ENCODE results near the gene BUB3. TPM values are rescaled to one million over a fixed set of nuclear protein-coding genes. Genes with fewer than 3 reads are reported as not detected.

The BUB3 gene
- total RNA-seq, 4 donors from 2014 or later = 43.0 to 84.0 (median 49.2) TPM

DNA sequence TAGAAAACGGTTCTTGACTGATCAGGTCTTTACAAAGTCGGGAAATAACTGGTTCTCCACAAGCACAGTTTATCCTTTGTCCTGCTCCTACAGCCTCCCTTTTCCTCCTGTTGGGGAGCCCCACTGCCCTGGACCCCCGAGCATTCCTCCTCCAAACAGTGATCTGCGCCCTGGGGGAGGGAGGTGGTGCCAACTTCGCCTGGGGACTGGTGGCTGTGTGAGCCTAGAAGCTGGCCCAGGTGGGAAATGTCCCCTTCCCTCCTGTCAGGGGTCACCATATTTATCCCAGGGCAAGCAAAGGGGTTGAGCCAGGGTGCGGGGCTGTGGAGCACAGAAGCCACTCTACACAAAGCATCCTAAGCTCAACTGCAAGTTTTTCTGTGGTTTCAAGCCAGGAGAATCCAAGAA, 13.2 kb upstream of the BUB3 start:
- in situ Hi-C loops (cut with MboI; ENCODE audit: low sequenced_read_pairs in 4 of 4) (no loop called here), intact Hi-C loops (cut with DNase I; ENCODE audit: low total_unique reads) (no loop called here)
- Histone ChIP-seq H3K27me3 (peaks cover 98 to 100% (median 99%) of the 10 kb centered on the region in 3 donors), H3K4me3 (no peak overlapping the region), H3K4me1 (peaks cover 13 to 23% of the 10 kb centered on the region in 2 donors), H3K36me3 (no peaks in the 10 kb centered on the region), H3K27ac (no peak overlapping the region), H3K9me3 (no peaks in the 10 kb centered on the region)
- no peak for DNase-seq
- TF ChIP-seq, protein P1, sequence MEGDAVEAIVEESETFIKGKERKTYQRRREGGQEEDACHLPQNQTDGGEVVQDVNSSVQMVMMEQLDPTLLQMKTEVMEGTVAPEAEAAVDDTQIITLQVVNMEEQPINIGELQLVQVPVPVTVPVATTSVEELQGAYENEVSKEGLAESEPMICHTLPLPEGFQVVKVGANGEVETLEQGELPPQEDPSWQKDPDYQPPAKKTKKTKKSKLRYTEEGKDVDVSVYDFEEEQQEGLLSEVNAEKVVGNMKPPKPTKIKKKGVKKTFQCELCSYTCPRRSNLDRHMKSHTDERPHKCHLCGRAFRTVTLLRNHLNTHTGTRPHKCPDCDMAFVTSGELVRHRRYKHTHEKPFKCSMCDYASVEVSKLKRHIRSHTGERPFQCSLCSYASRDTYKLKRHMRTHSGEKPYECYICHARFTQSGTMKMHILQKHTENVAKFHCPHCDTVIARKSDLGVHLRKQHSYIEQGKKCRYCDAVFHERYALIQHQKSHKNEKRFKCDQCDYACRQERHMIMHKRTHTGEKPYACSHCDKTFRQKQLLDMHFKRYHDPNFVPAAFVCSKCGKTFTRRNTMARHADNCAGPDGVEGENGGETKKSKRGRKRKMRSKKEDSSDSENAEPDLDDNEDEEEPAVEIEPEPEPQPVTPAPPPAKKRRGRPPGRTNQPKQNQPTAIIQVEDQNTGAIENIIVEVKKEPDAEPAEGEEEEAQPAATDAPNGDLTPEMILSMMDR (IDR thresholded peaks at IDR 0.05 in 4 of 5, conservative IDR thresholded peaks at IDR 0.05 in 1 of 5) = no peak
- no peak for TF ChIP-seq POLR2A (IDR thresholded peaks at IDR 0.05)
- ATAC-seq = no peak

DNA sequence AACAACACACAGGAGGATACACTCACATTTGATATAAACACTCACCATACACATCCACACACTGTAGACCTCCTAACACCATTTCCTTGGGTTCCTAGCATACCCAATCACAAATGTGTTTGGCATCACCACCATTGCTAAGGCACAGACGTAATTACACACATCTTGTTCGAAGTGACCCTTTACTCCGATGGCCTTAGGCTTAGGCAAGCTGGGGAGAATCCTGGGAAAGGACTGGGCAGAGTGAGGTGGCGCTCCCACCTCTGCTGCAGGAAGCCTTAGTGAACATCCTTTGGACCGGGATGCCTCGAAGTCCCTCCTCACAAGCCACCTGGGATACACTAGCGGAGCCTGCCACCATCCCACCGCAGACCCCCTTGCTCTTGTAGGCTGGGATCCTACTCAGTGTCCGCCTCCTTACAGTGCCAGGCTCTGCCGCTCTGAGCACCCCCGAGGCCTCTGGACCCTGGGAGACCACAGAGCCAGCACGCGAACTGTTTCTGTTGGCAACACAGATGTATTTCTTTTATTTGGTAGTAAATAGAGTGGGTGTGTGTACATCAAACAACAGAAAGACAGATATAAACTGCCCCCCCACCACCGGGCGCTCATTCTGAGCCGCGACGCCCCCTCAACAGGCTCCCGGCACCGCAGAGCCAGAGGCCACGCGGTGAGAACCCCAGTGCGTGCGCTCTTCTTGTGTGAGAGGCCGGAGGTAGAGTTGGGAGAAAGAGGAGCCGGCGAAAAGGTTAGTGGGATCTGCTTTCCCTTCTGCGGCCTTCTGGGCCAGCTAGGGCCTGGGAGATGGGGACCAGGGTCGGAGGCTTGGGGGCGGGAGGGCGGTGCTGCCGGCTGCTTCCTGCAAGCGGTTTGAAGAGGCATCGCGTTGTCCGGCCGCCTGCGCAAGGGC, 12.2 kb upstream of the BUB3 start:
- H3K27ac ChIP-seq = no peak overlapping the region
- in situ Hi-C loops (cut with MboI; ENCODE audit: low sequenced_read_pairs in 4 of 4) (no loop called here), intact Hi-C loops (cut with DNase I; ENCODE audit: low total_unique reads) (no loop called here)
- no peaks in the 10 kb centered on the region for H3K9me3 ChIP-seq
- H3K4me3 ChIP-seq = peak overlapping the region in 1 of 4 donors; percentile 10
- H3K27me3 ChIP-seq = peaks cover 98 to 100% (median 100%) of the 10 kb centered on the region in 3 donors
- peaks cover 11 to 20% of the 10 kb centered on the region in 2 donors for H3K4me1 ChIP-seq
- TF ChIP-seq POLR2A (IDR thresholded peaks at IDR 0.05) = no peak
- TF ChIP-seq, protein P1 (IDR thresholded peaks at IDR 0.05 in 4 of 5, conservative IDR thresholded peaks at IDR 0.05 in 1 of 5) = no peak
- ATAC-seq (no peak), DNase-seq (no peak)
- H3K36me3 ChIP-seq = no peaks in the 10 kb centered on the region

DNA sequence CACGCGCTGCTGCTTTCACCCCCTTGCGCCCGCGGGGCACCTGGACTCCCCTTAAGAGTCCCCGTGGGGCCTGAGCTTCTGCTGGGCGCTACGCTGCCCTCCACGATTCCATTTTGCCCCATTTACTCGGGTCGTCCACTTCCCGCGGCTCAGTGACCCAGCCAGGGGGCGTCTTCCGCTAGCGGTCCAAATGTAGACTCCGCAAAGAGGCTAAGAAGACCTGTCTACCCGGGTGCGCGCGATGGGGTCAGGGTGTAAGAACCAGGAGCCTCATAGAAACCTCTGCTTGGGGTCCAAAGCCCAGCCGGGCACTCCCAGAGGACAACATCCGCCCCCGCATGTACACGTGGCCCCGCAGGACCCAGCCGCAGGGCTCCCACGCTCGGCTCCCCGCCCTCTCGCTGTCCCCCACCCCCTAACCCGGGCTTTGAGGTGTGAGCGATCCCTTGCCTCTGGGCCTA, 11.5 kb upstream of the BUB3 start:
- no peak for TF ChIP-seq POLR2A (IDR thresholded peaks at IDR 0.05)
- TF ChIP-seq, protein P1 (IDR thresholded peaks at IDR 0.05 in 4 of 5, conservative IDR thresholded peaks at IDR 0.05 in 1 of 5) = no peak
- ATAC-seq = no peak
- H3K4me3 ChIP-seq = peak overlapping the region in 1 of 4 donors; percentile 10
- DNase-seq = no peak
- H3K9me3 ChIP-seq = no peaks in the 10 kb centered on the region
- no peaks in the 10 kb centered on the region for H3K36me3 ChIP-seq
- H3K27me3 ChIP-seq = peaks cover 98 to 100% (median 100%) of the 10 kb centered on the region in 3 donors
- intact Hi-C loops (cut with DNase I; ENCODE audit: low total_unique reads) = no loop called here
- H3K27ac ChIP-seq = no peak overlapping the region
- H3K4me1 ChIP-seq = peaks cover 7 to 16% of the 10 kb centered on the region in 2 donors
- in situ Hi-C loops (cut with MboI; ENCODE audit: low sequenced_read_pairs in 4 of 4) = no loop called here

DNA sequence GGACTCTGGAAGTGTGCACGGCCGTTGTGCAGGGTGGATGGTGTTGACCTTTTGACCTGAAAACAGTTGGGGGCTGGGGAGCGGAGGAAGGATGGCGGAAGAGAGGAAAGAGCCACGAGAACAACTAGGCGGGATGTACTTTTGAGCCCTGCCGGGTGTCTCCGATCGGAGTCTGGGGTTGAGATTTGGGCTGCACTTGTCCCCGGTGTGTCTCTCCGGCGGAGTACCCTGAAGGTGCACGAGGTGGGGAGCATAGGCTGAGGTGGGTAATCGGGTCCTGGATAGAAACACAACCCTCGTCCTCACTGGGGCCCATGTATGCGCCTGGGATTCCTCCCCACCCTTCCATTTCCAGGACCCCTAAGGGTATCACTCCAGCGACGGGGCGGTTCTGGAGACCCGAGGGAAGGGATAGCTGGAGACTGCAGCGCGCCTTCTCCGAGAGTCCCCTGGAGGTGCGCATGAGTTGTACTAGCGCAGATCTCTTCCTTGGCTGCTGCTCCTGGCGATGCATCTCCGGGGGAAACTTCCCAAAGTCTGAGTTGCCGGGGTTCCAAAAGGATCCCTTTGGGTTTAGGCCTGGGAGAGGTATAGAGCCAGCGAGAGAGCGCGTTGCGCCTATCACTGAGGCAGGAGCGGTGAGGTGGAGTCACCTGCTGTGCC, 10.9 kb upstream of the BUB3 start:
- in situ Hi-C loops (cut with MboI; ENCODE audit: low sequenced_read_pairs in 4 of 4) (no loop called here), intact Hi-C loops (cut with DNase I; ENCODE audit: low total_unique reads) (no loop called here)
- TF ChIP-seq, protein P1 (IDR thresholded peaks at IDR 0.05 in 4 of 5, conservative IDR thresholded peaks at IDR 0.05 in 1 of 5) = no peak
- TF ChIP-seq POLR2A (IDR thresholded peaks at IDR 0.05) = no peak
- no peaks in the 10 kb centered on the region for H3K36me3 ChIP-seq
- H3K27me3 ChIP-seq = peaks cover 98 to 100% (median 100%) of the 10 kb centered on the region in 3 donors
- H3K9me3 ChIP-seq = no peaks in the 10 kb centered on the region
- H3K4me3 ChIP-seq = no peak overlapping the region
- no peak for DNase-seq
- H3K27ac ChIP-seq = no peak overlapping the region
- peaks cover 5 to 21% of the 10 kb centered on the region in 2 donors for H3K4me1 ChIP-seq
- ATAC-seq = no peak
